Activated CD4-positive, alpha-beta T cell treated with anti-CD3 and anti-CD28 coated beads, Interleukin-2, amount 50 U/mL, for 24 hours (primary cell): Measurements from ENCODE around the gene SOS1.
"Not testable (repeated sequence)": the region's sequence is repeated elsewhere in the genome, so short reads cannot be mapped to it uniquely, and the experiment has no call there.

ENCODE experiments used
- DNase-seq, 2 donors: peaks; one replicate each; pipeline ENCODE4 v3.0.0-alpha.2; 2020; ENCODE audit warnings: low read depth in 1 of 2, low spot score in 1 of 2

Gene SOS1

GRCh38 chr2:38977047-38977446, 143.8 kb downstream of the SOS1 start:
- no peak for DNase-seq

- no peak for DNase-seq
These were observed 145.8 kb downstream of the SOS1 start for GRCh38 chr2:38975042-38975441.

- DNase-seq: no peak
These were observed 147.6 kb downstream of the SOS1 start for GRCh38 chr2:38973266-38973665.

GRCh38 chr2:38971377-38971776, 149.5 kb downstream of the SOS1 start:
- no peak for DNase-seq

GRCh38 chr2:38968021-38968420, 152.8 kb downstream of the SOS1 start:
- no peak for DNase-seq

GRCh38 chr2:38966678-38967077, 154.2 kb downstream of the SOS1 start:
- no peak for DNase-seq

GRCh38 chr2:38966006-38966405, 154.8 kb downstream of the SOS1 start:
- no peak for DNase-seq

GRCh38 chr2:38960609-38961320, 160.1 kb downstream of the SOS1 start:
- DNase-seq: no peak

GRCh38 chr2:38959938-38960608, 160.8 kb downstream of the SOS1 start:
- DNase-seq: peak; percentile 33 to 42

GRCh38 chr2:38959466-38959865, 161.4 kb downstream of the SOS1 start:
- DNase-seq: no peak

GRCh38 chr2:38957972-38958371, 162.9 kb downstream of the SOS1 start:
- no peak for DNase-seq

GRCh38 chr2:38951766-38952165, 169.1 kb downstream of the SOS1 start:
- no peak for DNase-seq

- DNase-seq: no peak
These were observed 171.9 kb downstream of the SOS1 start for GRCh38 chr2:38948995-38949394.

GRCh38 chr2:38948387-38948882, 172.4 kb downstream of the SOS1 start:
- no peak for DNase-seq

GRCh38 chr2:38947241-38948239, 173.3 kb downstream of the SOS1 start:
- peak; percentile 17 to 57 for DNase-seq

- no peak for DNase-seq
These were observed 174.9 kb downstream of the SOS1 start for GRCh38 chr2:38945911-38946310.

- DNase-seq: no peak
These were observed 175.5 kb downstream of the SOS1 start for GRCh38 chr2:38945372-38945771.

- DNase-seq: no peak
These were observed 177.1 kb downstream of the SOS1 start for GRCh38 chr2:38943784-38944183.

- no peak for DNase-seq
These were observed 180.1 kb downstream of the SOS1 start for GRCh38 chr2:38940746-38941145.

GRCh38 chr2:38937548-38937947, 183.3 kb downstream of the SOS1 start:
- no peak for DNase-seq

GRCh38 chr2:38936516-38936915, 184.3 kb downstream of the SOS1 start:
- not testable (repeated sequence) for DNase-seq
